GM12878 (cell line): ENCODE results near the gene TFR2. TPM values are rescaled to one million over a fixed set of nuclear protein-coding genes. Genes with fewer than 3 reads are reported as not detected.

Experiments used
- BRCA1 ChIP-seq: IDR thresholded peaks from 2 replicates; pipeline ENCODE4 v1.6.1; 2011; ENCODE audit warnings: low read depth, low read length, improper control_type of control experiment
- CREB1 ChIP-seq: IDR thresholded peaks from 2 replicates; pipeline ENCODE4 v1.6.1; 2012; ENCODE audit warnings: low read depth, mild to moderate bottlenecking, inconsistent platforms
- ELK1 ChIP-seq: IDR thresholded peaks from 2 replicates; pipeline ENCODE4 v1.6.1; 2012; ENCODE audit warnings: low read depth, low read length, improper control_type of control experiment
- MLLT1 ChIP-seq: fragments of 450-650 bp; IDR thresholded peaks from 2 replicates; pipeline ENCODE4 v1.6.1; 2016; ENCODE audit warnings: mild to moderate bottlenecking
- MTA2 ChIP-seq: fragments of 450-650 bp; IDR thresholded peaks from 2 replicates; pipeline ENCODE4 v1.6.1; 2016; ENCODE audit warnings: low read depth, mild to moderate bottlenecking, moderate library complexity
- MYB ChIP-seq: fragments of 150-350 bp; IDR thresholded peaks from 2 replicates; pipeline ENCODE4 v1.6.1; 2014; ENCODE audit warnings: mild to moderate bottlenecking, low read depth, low read length, borderline replicate concordance
- NBN ChIP-seq: fragments of 450-650 bp; IDR thresholded peaks from 2 replicates; pipeline ENCODE4 v1.6.1; 2016
- NFYA ChIP-seq: IDR thresholded peaks from 2 replicates; pipeline ENCODE4 v1.6.1; 2011; ENCODE audit warnings: low read depth, mild to moderate bottlenecking, low read length, improper control_type of control experiment, borderline replicate concordance
- NR2C2 ChIP-seq: IDR thresholded peaks from 2 replicates; pipeline ENCODE4 v1.6.1; 2011; ENCODE audit warnings: borderline replicate concordance, low read depth; ENCODE audit not compliant: control insufficient read depth, insufficient read length
- RAD21 ChIP-seq: IDR thresholded peaks from 2 replicates; pipeline ENCODE4 v1.6.1; 2011; ENCODE audit warnings: mild to moderate bottlenecking, low read depth, low read length, moderate library complexity; ENCODE audit not compliant: insufficient read depth
- RELB ChIP-seq: fragments of 450-650 bp; IDR thresholded peaks from 2 replicates; pipeline ENCODE4 v1.6.1; 2017; ENCODE audit warnings: low read depth, mild to moderate bottlenecking, moderate library complexity
- REST ChIP-seq: IDR thresholded peaks from 2 replicates; pipeline ENCODE4 v1.6.1; 2012; ENCODE audit warnings: mild to moderate bottlenecking, low read depth, low read length
- STAT1 ChIP-seq: fragments of 450-650 bp; conservative IDR thresholded peaks from 2 replicates; pipeline ENCODE4 v1.6.1; 2014; ENCODE audit warnings: antibody characterized with exemption, mild to moderate bottlenecking
- SUPT20H ChIP-seq: IDR thresholded peaks from 2 replicates; pipeline ENCODE4 v1.6.1; 2011; ENCODE audit warnings: low read depth, mild to moderate bottlenecking, low read length, moderate library complexity, borderline replicate concordance; ENCODE audit not compliant: control insufficient read depth
- TCF3 ChIP-seq: IDR thresholded peaks from 2 replicates; pipeline ENCODE4 v1.6.1; 2012; ENCODE audit warnings: low read depth, mild to moderate bottlenecking, low read length, borderline replicate concordance; ENCODE audit not compliant: insufficient read depth
- TCF7 ChIP-seq: IDR thresholded peaks from 2 replicates; pipeline ENCODE4 v1.6.1; 2014; ENCODE audit warnings: antibody characterized with exemption, borderline replicate concordance
- ZNF687 ChIP-seq: fragments of 450-650 bp; IDR thresholded peaks from 2 replicates; pipeline ENCODE4 v1.6.1; 2017; ENCODE audit warnings: mild to moderate bottlenecking, moderate library complexity
- polyA plus RNA-seq, 11 experiments: library from polyadenylated mRNA; depleted of rRNA in 4 of 11; unstranded in 6 of 11; stranded (reverse) in 5 of 11; fragments of >200 nt; fragmentation: Nextera tagmentation in 4 of 11; fragmentation: Illumina TruSeq in 1 of 11; extraction: Ambion mirVana in 4 of 11; extraction: Trizol in 1 of 11; gene quantifications; 1 replicate in 1 of 11; 2 replicates in 10 of 11; pipeline versions ENCODE4 v1.2.1 to v1.2.3, GENCODE V29; 2011 to 2016; ENCODE audit warnings: inconsistent platforms in 2 of 11, missing spikeins in 2 of 11, low read depth in 1 of 11
- total RNA-seq, 4 experiments: library from RNA; depleted of rRNA in 3 of 4; stranded (reverse); fragments of >200 nt in 3 of 4; fragmentation: Illumina TruSeq in 1 of 4; extraction: Trizol in 1 of 4; gene quantifications; 2 replicates each; pipeline versions ENCODE4 v1.2.1 to v1.2.3, GENCODE V29; 2013 to 2021

The TFR2 gene
- total and polyA plus RNA-seq, 10 of the 15 experiments (the other 5 are each of a cell fraction or from before 2014, with no cell fraction given): 0.30 to 7.2 (median 1.8) TPM

- TF ChIP-seq ELK1 (no peak), NFYA (no peak), RELB (no peak), MYB (no peak), MTA2 (no peak), ZNF687 (no peak), NBN (peak; percentile 39; the same call in 1 of the 2 replicates), RAD21 (no peak), TCF3 (no peak), REST (no peak), SUPT20H (no peak), NR2C2 (no peak), MLLT1 (no peak), BRCA1 (no peak), STAT1 (no peak), TCF7 (no peak), CREB1 (peak; percentile 54)
Observed at GRCh38 chr7:100675581-100676350, 34.4 kb upstream of the TFR2 start (continued).
